GM23338 (cell line): ENCODE results near the gene MFRP. TPM values are rescaled to one million over a fixed set of nuclear protein-coding genes. Genes with fewer than 3 reads are reported as not detected.

Source experiments
- ATAC-seq: fragments of 200-7000 bp; cut with Tn5 transposase; 3 replicates; pipeline ENCODE4 v1.9.1; 2020
- DNase-seq: peaks from one replicate; pipeline ENCODE4 v3.0.0-alpha.2; 2015; ENCODE audit warnings: low spot score
- H2AFZ ChIP-seq: fragments of 200-600 bp; sonication (generic); 2 replicates; pipeline ENCODE4 v1.8.0; 2016; ENCODE audit warnings: antibody characterized with exemption, mild to moderate bottlenecking, moderate library complexity
- H3F3A ChIP-seq: fragments of 200-600 bp; sonication (generic); replicated peaks from 2 replicates; pipeline ENCODE4 v1.8.0; 2017; ENCODE audit warnings: antibody characterized with exemption, mixed run types, low read depth
- H3K27ac ChIP-seq: fragments of 200-600 bp; sonication (generic); 2 replicates; pipeline ENCODE4 v1.6.1; 2016; ENCODE audit warnings: low read depth
- H3K27me3 ChIP-seq: fragments of 200-600 bp; sonication (generic); 2 replicates; pipeline ENCODE4 v1.8.0; 2016; ENCODE audit warnings: mild to moderate bottlenecking, mixed run types, moderate library complexity; ENCODE audit not compliant: insufficient read depth
- H3K36me3 ChIP-seq: fragments of 200-600 bp; sonication (generic); 2 replicates; pipeline ENCODE4 v1.8.0; 2016; ENCODE audit warnings: mild to moderate bottlenecking; ENCODE audit not compliant: insufficient read depth
- H3K4me1 ChIP-seq: fragments of 200-600 bp; sonication (generic); 2 replicates; pipeline ENCODE4 v1.8.0; 2016; ENCODE audit warnings: mild to moderate bottlenecking, moderate library complexity; ENCODE audit not compliant: insufficient read depth
- H3K4me2 ChIP-seq: fragments of 200-600 bp; sonication (generic); 2 replicates; pipeline ENCODE4 v1.7.1; 2017; ENCODE audit warnings: mixed run types
- H3K4me3 ChIP-seq: fragments of 200-600 bp; sonication (generic); 2 replicates; pipeline ENCODE4 v1.6.1; 2016; ENCODE audit warnings: mixed run types
- H3K79me2 ChIP-seq: fragments of 200-600 bp; sonication (generic); replicated peaks from 2 replicates; pipeline ENCODE4 v1.8.0; 2017; ENCODE audit warnings: mild to moderate bottlenecking; ENCODE audit not compliant: insufficient read depth
- H3K9me2 ChIP-seq: fragments of 200-600 bp; sonication (generic); 2 replicates; pipeline ENCODE4 v1.8.0; 2017; ENCODE audit not compliant: insufficient read depth
- H4K20me1 ChIP-seq: fragments of 200-600 bp; sonication (generic); replicated peaks from 2 replicates; pipeline ENCODE4 v1.8.0; 2017; ENCODE audit warnings: mild to moderate bottlenecking; ENCODE audit not compliant: insufficient read depth
- H3K27ac Mint-ChIP-seq: 2 replicates; pipeline ENCODE4 v1.8.0; 2020; ENCODE audit warnings: inconsistent platforms, mild to moderate bottlenecking, moderate library complexity, mixed read lengths
- H3K27me3 Mint-ChIP-seq: 3 replicates; pipeline ENCODE4 v1.8.0; 2022; ENCODE audit warnings: low read depth, mild to moderate bottlenecking, moderate library complexity, mixed read lengths, inconsistent platforms; ENCODE audit not compliant: insufficient read depth, poor library complexity
- H3K36me3 Mint-ChIP-seq: 3 replicates; pipeline ENCODE4 v1.8.0; 2021; ENCODE audit warnings: low read depth, mild to moderate bottlenecking, inconsistent platforms, moderate library complexity, mixed read lengths
- H3K4me1 Mint-ChIP-seq: 3 replicates; pipeline ENCODE4 v1.8.0; 2020; ENCODE audit warnings: mild to moderate bottlenecking, inconsistent platforms, mixed read lengths
- H3K4me3 Mint-ChIP-seq: 3 replicates; pipeline ENCODE4 v1.8.0; 2021; ENCODE audit warnings: moderate library complexity, mild to moderate bottlenecking, inconsistent platforms, mixed read lengths
- H3K9me3 Mint-ChIP-seq: 3 replicates; pipeline ENCODE4 v1.8.0; 2020; ENCODE audit warnings: moderate library complexity, mild to moderate bottlenecking, inconsistent platforms, mixed read lengths
- CREB1 ChIP-seq: fragments of 250-450 bp; sonication (Bioruptor Pico); IDR thresholded peaks from 2 replicates; pipeline ENCODE4 v1.5.0; 2020; ENCODE audit warnings: low read depth, mild to moderate bottlenecking, moderate library complexity
- CTCF ChIP-seq, 2 experiments: fragments of 200-600 bp in 1 of 2; sonication (generic) in 1 of 2; conservative IDR thresholded peaks; 2 replicates each; pipeline versions ENCODE4 v1.5.1 to v1.6.1; 2016 to 2017; ENCODE audit warnings: antibody characterized with exemption in 2 of 2, low read depth in 2 of 2, mild to moderate bottlenecking in 2 of 2, moderate library complexity in 1 of 2
- ETS1 ChIP-seq: IDR thresholded peaks from 2 replicates; pipeline ENCODE4 v1.6.1; 2016; ENCODE audit warnings: antibody characterized with exemption
- EZH2 ChIP-seq: fragments of 200-600 bp; sonication (generic); IDR thresholded peaks from one replicate; pipeline ENCODE4 v1.8.0; 2017; ENCODE audit warnings: antibody characterized with exemption, mild to moderate bottlenecking, low read depth; ENCODE audit not compliant: unreplicated experiment
- EZH2phosphoT487 ChIP-seq: fragments of 200-600 bp; sonication (generic); IDR thresholded peaks from one replicate; pipeline ENCODE4 v1.8.1; 2018; ENCODE audit warnings: antibody characterized with exemption; ENCODE audit not compliant: unreplicated experiment
- JUNB ChIP-seq: IDR thresholded peaks from one replicate; pipeline ENCODE4 v1.6.1; 2016; ENCODE audit warnings: antibody characterized with exemption; ENCODE audit not compliant: unreplicated experiment
- NANOG ChIP-seq: IDR thresholded peaks from 2 replicates; pipeline ENCODE4 v1.6.1; 2016; ENCODE audit warnings: antibody characterized with exemption, borderline replicate concordance
- POLR2AphosphoS5 ChIP-seq: IDR thresholded peaks from 2 replicates; pipeline ENCODE4 v1.6.1; 2016; ENCODE audit warnings: antibody characterized with exemption, low read depth
- REST ChIP-seq: IDR thresholded peaks from one replicate; pipeline ENCODE4 v1.6.1; 2018; ENCODE audit warnings: antibody characterized with exemption; ENCODE audit not compliant: unreplicated experiment
- STAT1 ChIP-seq: IDR thresholded peaks from one replicate; pipeline ENCODE4 v1.6.1; 2016; ENCODE audit warnings: antibody characterized with exemption; ENCODE audit not compliant: unreplicated experiment
- ZNF114 ChIP-seq: fragments of 250-450 bp; sonication (Bioruptor Pico); IDR thresholded peaks from 2 replicates; pipeline ENCODE4 v1.5.0; 2020; ENCODE audit warnings: mild to moderate bottlenecking, moderate library complexity
- polyA plus RNA-seq: library from polyadenylated mRNA; unstranded; fragments of >200 nt; fragmentation: Nextera tagmentation; extraction: Ambion mirVana; gene quantifications from 2 replicates; pipeline ENCODE4 v1.2.1, GENCODE V29; 2016
- total RNA-seq: library from RNA; depleted of rRNA; stranded (reverse); fragments of >200 nt; shearing (Covaris generic); gene quantifications from 2 replicates; pipeline ENCODE4 v1.2.3, GENCODE V29; 2014

MFRP gene
- total and polyA plus RNA-seq, 2 experiments from 2014 or later, result 0.03 TPM; not detected in 1

GRCh38 chr11:119380827-119381180, 34.3 kb upstream of the MFRP start:
- Mint-ChIP-seq H3K9me3 (no peaks in the 10 kb centered on the region), H3K36me3 (no peaks in the 10 kb centered on the region), H3K27ac (no peak overlapping the region), H3K4me3 (no peak overlapping the region), H3K4me1 (peaks cover 37% of the 10 kb centered on the region), H3K27me3 (peaks cover 26% of the 10 kb centered on the region)
- H3K27ac ChIP-seq, result no peak overlapping the region
- no peaks in the 10 kb centered on the region for H3K79me2 ChIP-seq
- peak overlapping the region; percentile 87 for H3K4me2 ChIP-seq
- no peaks in the 10 kb centered on the region for H3K36me3 ChIP-seq
- no peaks in the 10 kb centered on the region for H3K9me2 ChIP-seq
- TF ChIP-seq EZH2 (no peak), POLR2AphosphoS5 (peak; percentile 20; the same call in 1 of the 2 replicates)
- peaks cover 45% of the 10 kb centered on the region for H3K4me1 ChIP-seq
- H3K4me3 ChIP-seq, result peak overlapping the region; percentile 68
- H3F3A ChIP-seq, result peaks cover 10% of the 10 kb centered on the region; the same call in 1 of the 2 replicates
- peak overlapping the region; percentile 99 for H2AFZ ChIP-seq
- DNase-seq (peak; percentile 75), ATAC-seq (peak; percentile 9)
- no peaks in the 10 kb centered on the region for H4K20me1 ChIP-seq
- peaks cover 21% of the 10 kb centered on the region for H3K27me3 ChIP-seq

- Mint-ChIP-seq H3K27me3 (peaks cover 31% of the 10 kb centered on the region), H3K4me3 (no peak overlapping the region), H3K4me1 (peaks cover 42% of the 10 kb centered on the region), H3K27ac (no peak overlapping the region), H3K9me3 (no peaks in the 10 kb centered on the region), H3K36me3 (no peaks in the 10 kb centered on the region)
- Histone ChIP-seq H3K4me2 (peak overlapping the region; percentile 87), H3K27ac (no peak overlapping the region), H3K9me2 (no peaks in the 10 kb centered on the region), H3F3A (peaks cover 10% of the 10 kb centered on the region; the same call in 1 of the 2 replicates), H3K36me3 (no peaks in the 10 kb centered on the region), H3K4me3 (peak overlapping the region; percentile 68), H3K27me3 (peaks cover 21% of the 10 kb centered on the region), H4K20me1 (no peaks in the 10 kb centered on the region), H2AFZ (peak overlapping the region; percentile 99), H3K4me1 (peaks cover 47% of the 10 kb centered on the region), H3K79me2 (no peaks in the 10 kb centered on the region)
- no peak for ATAC-seq
- DNase-seq, result no peak
- TF ChIP-seq POLR2AphosphoS5 (no peak), CTCF (conservative IDR thresholded peaks at IDR 0.05; ENCODE audit: low read depth in 2 of 2) (no peak), STAT1 (no peak), ZNF114 (CRISPR knock-in tag) (no peak), EZH2 (no peak), NANOG (no peak), JUNB (no peak), CREB1 (CRISPR knock-in tag) (no peak), EZH2phosphoT487 (no peak), ETS1 (no peak), REST (no peak)
These were observed 33.8 kb upstream of the MFRP start for GRCh38 chr11:119380160-119380826.
